Measurements from ENCODE around the gene TSHZ2.
A peak's percentile ranks its signal among the peaks of the same experiment; 100 is the strongest.

- TF ChIP-seq CTCF (conservative IDR thresholded peaks at IDR 0.05) (peak; percentile 30), ZFX (IDR thresholded peaks at IDR 0.05) (no peak)
Measured at GRCh38 chr20:53195876-53196610, 223.9 kb downstream of the TSHZ2 start.

Data from C4-2B (cell line).